Cardiac fibroblast (primary cell): ENCODE results near the gene PIAS2.

Source experiments
- DNase-seq, 2 donors: peaks; one replicate each; pipeline versions ENCODE4 v3.0.0 to v3.0.0-alpha.2; 2010; ENCODE audit warnings: low read depth in 2 of 2
- H3K4me3 ChIP-seq, 2 donors: replicated peaks in 1 of 2; 1 replicate in 1 of 2; 2 replicates in 1 of 2; pipeline ENCODE4 v1.5.1; 2011; ENCODE audit warnings: low read depth in 2 of 2, low read length in 2 of 2, mild to moderate bottlenecking in 2 of 2, moderate library complexity in 1 of 2
- TF ChIP-seq, protein P1 (sequence below): IDR thresholded peaks from one replicate; pipeline ENCODE4 v1.5.1; 2011; ENCODE audit warnings: low read depth, mild to moderate bottlenecking, low read length, inconsistent platforms

PIAS2 gene

GRCh38 chr18:46793565-46793964, 123.7 kb downstream of the PIAS2 start:
- H3K4me3 ChIP-seq: no peak overlapping the region
- TF ChIP-seq, protein P1, sequence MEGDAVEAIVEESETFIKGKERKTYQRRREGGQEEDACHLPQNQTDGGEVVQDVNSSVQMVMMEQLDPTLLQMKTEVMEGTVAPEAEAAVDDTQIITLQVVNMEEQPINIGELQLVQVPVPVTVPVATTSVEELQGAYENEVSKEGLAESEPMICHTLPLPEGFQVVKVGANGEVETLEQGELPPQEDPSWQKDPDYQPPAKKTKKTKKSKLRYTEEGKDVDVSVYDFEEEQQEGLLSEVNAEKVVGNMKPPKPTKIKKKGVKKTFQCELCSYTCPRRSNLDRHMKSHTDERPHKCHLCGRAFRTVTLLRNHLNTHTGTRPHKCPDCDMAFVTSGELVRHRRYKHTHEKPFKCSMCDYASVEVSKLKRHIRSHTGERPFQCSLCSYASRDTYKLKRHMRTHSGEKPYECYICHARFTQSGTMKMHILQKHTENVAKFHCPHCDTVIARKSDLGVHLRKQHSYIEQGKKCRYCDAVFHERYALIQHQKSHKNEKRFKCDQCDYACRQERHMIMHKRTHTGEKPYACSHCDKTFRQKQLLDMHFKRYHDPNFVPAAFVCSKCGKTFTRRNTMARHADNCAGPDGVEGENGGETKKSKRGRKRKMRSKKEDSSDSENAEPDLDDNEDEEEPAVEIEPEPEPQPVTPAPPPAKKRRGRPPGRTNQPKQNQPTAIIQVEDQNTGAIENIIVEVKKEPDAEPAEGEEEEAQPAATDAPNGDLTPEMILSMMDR: no peak
- DNase-seq: no peak

DNA sequence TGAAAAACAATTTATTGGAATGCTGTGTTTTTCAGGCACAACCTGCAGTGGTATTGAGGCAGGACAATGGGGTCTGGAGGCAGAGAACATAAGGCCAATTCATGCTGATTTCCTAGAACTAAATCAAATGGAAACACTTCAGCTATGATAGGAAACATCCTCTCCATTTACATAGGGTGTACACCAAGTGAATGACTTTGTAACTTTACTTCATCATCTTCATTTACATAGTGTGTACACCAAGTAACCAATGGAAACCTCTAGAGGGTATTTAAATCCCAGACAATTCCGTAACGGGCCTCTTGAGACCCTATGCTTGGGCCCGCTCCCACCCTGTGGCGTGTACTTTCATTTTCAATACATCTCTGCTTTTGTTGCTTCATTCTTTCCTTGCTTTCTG, 128.2 kb downstream of the PIAS2 start:
- TF ChIP-seq, protein P1: no peak
- H3K4me3 ChIP-seq: no peak overlapping the region
- no peak for DNase-seq

- H3K4me3 ChIP-seq: no peak overlapping the region
- DNase-seq: no peak
- TF ChIP-seq, protein P1: no peak
Measured at GRCh38 chr18:46787674-46788073, 129.6 kb downstream of the PIAS2 start.

DNA sequence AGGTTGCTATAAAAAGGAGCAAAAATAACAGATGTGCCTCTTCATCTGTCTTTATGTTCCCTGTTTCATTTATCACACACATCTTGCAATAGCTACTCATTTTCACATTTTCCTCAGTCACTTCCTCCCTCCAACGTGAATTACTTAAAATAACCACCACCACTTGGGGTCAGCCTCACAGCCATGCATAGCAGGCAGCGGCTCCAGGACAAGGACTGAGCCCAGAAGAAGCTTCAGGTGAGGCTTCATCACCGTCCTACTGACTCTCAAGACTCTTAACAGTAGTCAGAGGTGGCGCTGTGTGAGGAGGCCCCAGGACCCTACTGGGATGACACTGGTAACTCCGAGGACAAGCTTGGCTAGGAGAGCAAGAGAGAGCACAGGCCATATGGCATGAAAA, 144.9 kb downstream of the PIAS2 start:
- DNase-seq: no peak

GRCh38 chr18:46771141-46771540, 146.2 kb downstream of the PIAS2 start:
- TF ChIP-seq, protein P1: no peak
- no peak for DNase-seq

More for the DNA sequence above, 144.9 kb downstream of the PIAS2 start:
- H3K4me3 ChIP-seq: no peak overlapping the region
- TF ChIP-seq, protein P1: no peak

GRCh38 chr18:46770708-46771107, 146.6 kb downstream of the PIAS2 start:
- TF ChIP-seq, protein P1: no peak
- no peak overlapping the region for H3K4me3 ChIP-seq

More at GRCh38 chr18:46771141-46771540, 146.2 kb downstream of the PIAS2 start:
- H3K4me3 ChIP-seq: no peak overlapping the region

More at GRCh38 chr18:46770708-46771107, 146.6 kb downstream of the PIAS2 start:
- no peak for DNase-seq
